ENCODE results near the gene ERC2.

DNA sequence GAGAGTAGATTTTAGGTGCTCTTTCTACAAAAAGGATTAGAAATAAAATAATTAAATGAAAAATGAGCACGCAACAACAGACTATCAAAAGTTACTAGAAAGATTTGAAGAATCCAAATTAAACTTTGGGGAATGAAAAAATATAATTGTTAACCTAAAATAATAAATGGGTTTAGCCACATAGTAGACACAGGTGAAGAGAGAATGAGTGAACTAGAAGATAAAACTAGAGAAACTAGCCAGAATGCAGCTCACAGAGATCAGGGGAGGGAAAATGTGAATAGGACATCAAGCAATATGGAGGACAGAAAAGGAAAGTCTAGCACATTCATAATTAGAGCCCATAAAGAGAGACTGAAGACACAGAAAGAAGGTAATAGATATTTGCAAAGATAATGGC is 670.5 kb downstream of the ERC2 start:
- TF ChIP-seq KDM1A (IDR thresholded peaks at IDR 0.05; ENCODE audit: low read depth) (no peak), JUN (IDR thresholded peaks at IDR 0.05) (no peak), RFX5 (IDR thresholded peaks at IDR 0.05) (no peak)
- TF ChIP-seq, protein P1, sequence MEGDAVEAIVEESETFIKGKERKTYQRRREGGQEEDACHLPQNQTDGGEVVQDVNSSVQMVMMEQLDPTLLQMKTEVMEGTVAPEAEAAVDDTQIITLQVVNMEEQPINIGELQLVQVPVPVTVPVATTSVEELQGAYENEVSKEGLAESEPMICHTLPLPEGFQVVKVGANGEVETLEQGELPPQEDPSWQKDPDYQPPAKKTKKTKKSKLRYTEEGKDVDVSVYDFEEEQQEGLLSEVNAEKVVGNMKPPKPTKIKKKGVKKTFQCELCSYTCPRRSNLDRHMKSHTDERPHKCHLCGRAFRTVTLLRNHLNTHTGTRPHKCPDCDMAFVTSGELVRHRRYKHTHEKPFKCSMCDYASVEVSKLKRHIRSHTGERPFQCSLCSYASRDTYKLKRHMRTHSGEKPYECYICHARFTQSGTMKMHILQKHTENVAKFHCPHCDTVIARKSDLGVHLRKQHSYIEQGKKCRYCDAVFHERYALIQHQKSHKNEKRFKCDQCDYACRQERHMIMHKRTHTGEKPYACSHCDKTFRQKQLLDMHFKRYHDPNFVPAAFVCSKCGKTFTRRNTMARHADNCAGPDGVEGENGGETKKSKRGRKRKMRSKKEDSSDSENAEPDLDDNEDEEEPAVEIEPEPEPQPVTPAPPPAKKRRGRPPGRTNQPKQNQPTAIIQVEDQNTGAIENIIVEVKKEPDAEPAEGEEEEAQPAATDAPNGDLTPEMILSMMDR (IDR thresholded peaks at IDR 0.05), result no peak
